Vagina (tissue), 2 donors: Measurements from ENCODE around the gene CREB5.

Source experiments
- POLR2AphosphoS5 ChIP-seq, 2 donors: sonication (generic); formaldehyde crosslinking; IDR thresholded peaks; one replicate each; pipeline ENCODE4 v1.9.0; 2017; ENCODE audit warnings: antibody characterized with exemption in 2 of 2, mild to moderate bottlenecking in 2 of 2, low read depth in 1 of 2; ENCODE audit not compliant: insufficient read depth in 1 of 2
- TF ChIP-seq, protein P1 (sequence below), 3 experiments: fragments of 450-650 bp in 2 of 3; fragments of 200-600 bp in 1 of 3; sonication (generic) in 1 of 3; IDR thresholded peaks; one replicate each; pipeline ENCODE4 v1.5.1; 2017 to 2019; ENCODE audit warnings: antibody characterized with exemption in 3 of 3, mild to moderate bottlenecking in 2 of 3, moderate library complexity in 2 of 3

- TF ChIP-seq, protein P1, sequence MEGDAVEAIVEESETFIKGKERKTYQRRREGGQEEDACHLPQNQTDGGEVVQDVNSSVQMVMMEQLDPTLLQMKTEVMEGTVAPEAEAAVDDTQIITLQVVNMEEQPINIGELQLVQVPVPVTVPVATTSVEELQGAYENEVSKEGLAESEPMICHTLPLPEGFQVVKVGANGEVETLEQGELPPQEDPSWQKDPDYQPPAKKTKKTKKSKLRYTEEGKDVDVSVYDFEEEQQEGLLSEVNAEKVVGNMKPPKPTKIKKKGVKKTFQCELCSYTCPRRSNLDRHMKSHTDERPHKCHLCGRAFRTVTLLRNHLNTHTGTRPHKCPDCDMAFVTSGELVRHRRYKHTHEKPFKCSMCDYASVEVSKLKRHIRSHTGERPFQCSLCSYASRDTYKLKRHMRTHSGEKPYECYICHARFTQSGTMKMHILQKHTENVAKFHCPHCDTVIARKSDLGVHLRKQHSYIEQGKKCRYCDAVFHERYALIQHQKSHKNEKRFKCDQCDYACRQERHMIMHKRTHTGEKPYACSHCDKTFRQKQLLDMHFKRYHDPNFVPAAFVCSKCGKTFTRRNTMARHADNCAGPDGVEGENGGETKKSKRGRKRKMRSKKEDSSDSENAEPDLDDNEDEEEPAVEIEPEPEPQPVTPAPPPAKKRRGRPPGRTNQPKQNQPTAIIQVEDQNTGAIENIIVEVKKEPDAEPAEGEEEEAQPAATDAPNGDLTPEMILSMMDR (IDR thresholded peaks at IDR 0.05): no peak
- TF ChIP-seq POLR2AphosphoS5 (IDR thresholded peaks at IDR 0.05; ENCODE audit: insufficient read depth in 1 of 2, low read depth in 1 of 2): no peak
Observed at GRCh38 chr7:28688174-28688573, 275.9 kb downstream of the CREB5 start.
